GM18499 (cell line): ENCODE results near the gene CD14.
"Not testable (repeated sequence)": the region's sequence is repeated elsewhere in the genome, so short reads cannot be mapped to it uniquely, and the experiment has no call there.

Source experiments
- ATAC-seq: cut with Tn5 transposase; IDR thresholded peaks from one replicate; pipeline ENCODE4 v1.9.1; 2021; ENCODE audit warnings: moderate number of reproducible peaks; ENCODE audit not compliant: insufficient read depth, unreplicated experiment

The CD14 gene

GRCh38 chr5:140635291-140636257, 2.6 kb upstream of the CD14 start:
- ATAC-seq: no peak

DNA sequence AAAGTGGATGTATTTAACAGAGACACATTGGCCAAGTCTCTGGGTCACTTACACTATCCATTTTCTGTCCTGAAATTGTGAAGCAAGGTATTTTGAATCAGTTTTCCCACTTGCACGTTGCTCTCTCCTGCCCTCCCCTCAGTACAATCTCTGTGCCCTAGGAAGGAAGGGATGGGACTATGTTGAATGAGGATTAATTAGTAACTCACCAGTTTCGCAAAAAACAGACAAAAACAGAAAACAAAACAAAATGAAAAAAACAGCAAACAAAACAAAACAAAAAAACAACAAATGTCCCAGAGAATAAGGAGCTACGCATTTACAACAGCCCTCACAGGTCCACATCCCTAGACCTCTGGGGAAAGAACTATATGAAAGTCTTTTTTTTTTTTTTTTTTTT, 1.1 kb upstream of the CD14 start:
- ATAC-seq: no peak

DNA sequence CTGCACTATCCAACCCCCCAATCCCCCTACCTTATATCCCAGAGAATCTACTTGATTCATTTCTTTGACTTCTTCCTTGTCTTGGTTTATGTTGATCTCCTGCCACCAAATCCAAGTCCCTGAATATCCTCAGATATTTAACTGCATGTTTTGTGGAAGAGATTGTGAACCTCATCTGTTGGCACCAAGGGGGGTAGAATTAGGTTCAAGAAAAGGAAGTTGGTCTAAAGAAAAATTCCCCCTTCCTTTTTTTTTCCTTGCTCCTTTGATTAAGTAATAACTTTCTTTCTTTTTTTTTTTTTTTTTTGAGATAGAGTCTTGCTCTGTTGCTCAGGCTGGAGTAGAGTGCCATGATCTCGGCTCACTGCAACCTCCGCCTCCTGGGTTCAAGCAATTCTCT, 526 bp upstream of the CD14 start:
- ATAC-seq: no peak

GRCh38 chr5:140632366-140633020, 482 bp downstream of the CD14 start:
- ATAC-seq: no peak

GRCh38 chr5:140631831-140632365, 1.1 kb downstream of the CD14 start:
- ATAC-seq: no peak

GRCh38 chr5:140631036-140631417, 1.9 kb downstream of the CD14 start:
- no peak for ATAC-seq

GRCh38 chr5:140630292-140631035, 2.5 kb downstream of the CD14 start:
- ATAC-seq: no peak

DNA sequence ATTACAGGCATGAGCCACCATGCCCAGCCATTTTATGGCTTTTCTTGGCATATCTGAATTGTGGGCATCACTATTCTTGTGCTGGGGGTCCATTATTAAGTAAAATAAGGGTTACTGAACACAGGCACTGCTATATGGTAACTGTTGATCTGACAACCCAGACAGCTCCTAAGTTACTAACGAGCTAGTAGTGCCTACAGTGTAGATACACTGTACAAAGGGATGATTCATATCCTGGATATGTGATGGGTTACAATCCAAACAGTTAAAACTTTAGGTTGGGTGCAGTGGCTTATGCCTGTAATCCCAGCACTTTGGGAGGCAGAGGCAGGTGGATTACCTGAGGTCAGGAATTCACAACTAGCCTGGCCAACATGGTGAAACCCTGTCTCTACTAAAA, 4.3 kb downstream of the CD14 start:
- no peak for ATAC-seq

DNA sequence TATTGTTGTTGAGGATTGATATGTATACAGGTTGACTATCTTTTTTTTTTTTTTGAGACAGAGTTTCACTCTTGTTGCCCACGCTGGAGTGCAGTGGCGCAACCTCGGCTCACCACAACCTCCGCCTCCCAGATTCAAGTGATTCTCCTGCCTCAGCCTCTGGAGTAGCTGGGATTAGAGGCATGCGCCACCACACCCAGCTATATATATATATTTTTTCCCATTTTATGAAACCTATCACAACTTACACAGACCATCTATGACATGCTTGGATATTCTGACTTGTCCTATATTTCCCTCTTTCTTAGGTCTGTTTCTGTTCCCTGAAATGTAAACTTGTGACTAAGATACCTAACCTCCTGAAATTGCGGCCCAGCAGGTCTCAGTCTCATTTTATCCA, 5.0 kb downstream of the CD14 start:
- no peak for ATAC-seq

- ATAC-seq: not testable (repeated sequence)
Measured at GRCh38 chr5:140624886-140625285, 8.1 kb downstream of the CD14 start.

GRCh38 chr5:140623061-140623460, 9.9 kb downstream of the CD14 start:
- ATAC-seq: not testable (repeated sequence)

DNA sequence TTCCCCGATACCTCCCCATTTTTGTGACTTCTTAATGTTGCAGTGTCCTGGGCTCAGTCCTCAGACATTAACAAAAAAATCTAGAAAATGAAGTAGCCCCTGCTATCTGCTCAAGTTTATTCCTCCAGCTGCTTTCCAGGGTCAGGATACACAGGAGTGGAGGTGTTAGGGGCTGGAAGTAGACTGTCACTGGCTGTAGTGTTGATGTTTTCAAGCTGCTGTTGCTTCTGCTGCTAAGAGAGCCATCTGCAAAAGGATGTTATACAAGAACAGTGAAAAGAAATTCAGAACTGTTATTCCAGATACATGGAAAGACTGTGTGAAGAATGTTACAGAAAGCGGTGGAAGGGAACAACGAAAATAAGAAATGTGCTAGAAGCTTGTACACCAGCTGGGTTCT, 10.7 kb downstream of the CD14 start:
- no peak for ATAC-seq

GRCh38 chr5:140611020-140611521, 21.9 kb downstream of the CD14 start:
- ATAC-seq: no peak

DNA sequence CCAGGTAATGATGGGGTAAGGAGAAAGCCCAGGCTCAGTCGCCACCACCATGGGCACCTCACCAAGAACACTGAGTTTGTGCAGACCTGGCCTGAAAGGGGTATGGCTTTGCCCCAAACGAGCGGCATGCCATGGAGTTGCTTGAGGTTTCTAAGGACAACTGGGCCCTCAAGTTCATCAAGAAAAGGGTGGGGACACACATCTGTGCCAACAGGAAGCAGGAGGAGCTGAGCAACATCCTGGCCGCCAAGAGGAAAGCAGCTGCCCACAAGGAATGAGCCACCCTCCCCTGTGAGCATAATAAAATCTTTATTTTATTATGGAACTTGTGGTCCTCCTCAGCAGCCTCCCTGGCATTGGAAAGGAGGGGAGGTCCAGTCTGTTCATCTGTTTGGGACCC, 23.8 kb downstream of the CD14 start:
- ATAC-seq: no peak

GRCh38 chr5:140608722-140609121, 24.3 kb downstream of the CD14 start:
- ATAC-seq: no peak

DNA sequence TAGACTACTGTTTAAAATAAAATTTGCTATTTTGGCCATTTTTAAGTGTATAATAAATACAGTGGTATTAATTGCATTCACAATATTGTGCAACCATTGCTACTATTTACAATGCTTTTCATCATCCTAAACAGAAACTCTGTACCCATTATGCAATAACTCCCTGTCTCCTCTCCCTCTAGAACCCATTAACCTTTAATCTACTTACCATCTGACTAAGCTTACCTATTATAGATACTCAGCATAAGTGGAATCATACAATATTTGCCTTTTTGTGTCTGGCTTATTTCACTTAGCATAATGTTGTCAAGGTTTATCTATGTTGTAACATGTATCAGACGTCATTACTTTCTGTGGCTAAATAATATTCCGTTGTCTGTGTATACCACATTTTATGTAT, 25.9 kb downstream of the CD14 start:
- no peak for ATAC-seq

DNA sequence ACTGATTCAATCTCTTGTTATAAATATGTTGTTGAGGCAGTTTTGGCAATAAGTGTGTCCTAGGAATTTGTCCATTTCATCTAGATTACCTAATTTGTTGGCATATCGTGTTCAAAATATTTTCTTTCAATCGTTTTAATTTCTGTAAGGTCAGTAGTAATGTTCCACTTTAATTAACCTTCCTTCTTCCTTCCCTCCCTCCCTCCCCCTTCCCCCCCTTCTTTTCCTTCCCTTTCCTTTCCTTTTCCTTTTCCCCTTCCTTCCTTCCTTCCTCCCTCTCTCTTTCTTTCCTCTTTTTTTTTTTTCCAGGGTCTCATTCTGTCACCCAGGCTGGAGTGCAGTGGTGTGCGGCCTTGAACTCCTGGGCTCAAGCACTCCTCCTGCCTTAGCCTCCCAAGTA, 27.1 kb downstream of the CD14 start:
- ATAC-seq: no peak

- no peak for ATAC-seq
Measured at GRCh38 chr5:140603734-140604133, 29.2 kb downstream of the CD14 start.

- ATAC-seq: not testable (repeated sequence)
Measured at GRCh38 chr5:140603446-140603698, 29.6 kb downstream of the CD14 start.

DNA sequence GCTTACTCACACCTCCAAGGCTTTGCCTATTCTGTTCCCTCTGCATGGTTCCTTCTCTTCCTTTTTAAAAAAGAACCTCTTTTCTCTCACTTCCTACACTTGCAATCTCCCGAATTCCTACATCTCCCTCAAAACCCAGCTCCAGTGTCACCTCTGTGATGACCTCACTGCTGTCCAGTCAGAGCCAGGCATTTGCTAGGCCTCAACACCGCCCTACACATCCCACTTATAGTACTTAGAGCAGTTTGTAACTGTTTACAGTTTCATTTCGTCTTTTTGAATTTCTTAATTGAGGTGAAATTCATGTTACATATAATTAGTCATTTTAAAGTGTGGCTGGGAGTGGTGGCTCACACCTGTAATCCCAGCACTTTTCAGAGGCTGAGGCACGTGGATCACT, 30.8 kb downstream of the CD14 start:
- ATAC-seq: no peak

GRCh38 chr5:140600096-140600495, 32.9 kb downstream of the CD14 start:
- no peak for ATAC-seq
